Esophagus squamous epithelium (tissue), 5 donors: ENCODE measurements around the gene PDE3A. TPM values are rescaled to one million over a fixed set of nuclear protein-coding genes. Genes with fewer than 3 reads are reported as not detected.

ENCODE experiments used
- DNase-seq: peaks from one replicate; lab custom pipeline; 2025; lab: John Stamatoyannopoulos, UW
- H3K27ac ChIP-seq, 4 donors: fragments of 200-600 bp; sonication (generic); one replicate each; pipeline ENCODE4 v1.5.1; 2016 to 2019; ENCODE audit warnings: mild to moderate bottlenecking in 1 of 4
- H3K27me3 ChIP-seq, 4 donors: fragments of 200-600 bp; sonication (generic); 1 replicate in 3 of 4; 2 replicates in 1 of 4; pipeline versions ENCODE4 v1.5.1 to v1.6.0; 2017 to 2021; ENCODE audit warnings: antibody characterized with exemption in 1 of 4
- H3K36me3 ChIP-seq, 3 donors: fragments of 200-600 bp; sonication (generic); one replicate each; pipeline ENCODE4 v1.5.1; 2016 to 2019
- H3K4me1 ChIP-seq, 3 donors: fragments of 200-600 bp; sonication (generic); one replicate each; pipeline ENCODE4 v1.5.1; 2017 to 2019
- H3K4me3 ChIP-seq, 4 donors: fragments of 200-600 bp; sonication (generic); 1 replicate in 3 of 4; 2 replicates in 1 of 4; pipeline ENCODE4 v1.5.1; 2016 to 2019; ENCODE audit warnings: mild to moderate bottlenecking in 2 of 4, moderate library complexity in 1 of 4
- H3K9me3 ChIP-seq, 3 donors: fragments of 200-600 bp; sonication (generic); one replicate each; pipeline ENCODE4 v1.5.1; 2016 to 2019
- POLR2A ChIP-seq, 4 donors: fragments of 450-650 bp; IDR thresholded peaks; one replicate each; pipeline ENCODE4 v1.6.1; 2017; ENCODE audit warnings: antibody characterized with exemption in 4 of 4, mild to moderate bottlenecking in 4 of 4, moderate library complexity in 3 of 4
- WGBS, 2 donors: methylation state at CpG; one replicate each; pipeline ENCODE4 v1.1.5; 2018; 5-methylcytosine and 5-hydroxymethylcytosine counted together
- intact Hi-C: fragments of 100-400 bp; cut with DNase I; formaldehyde crosslinking; loops from one replicate; pipeline ENCODE4 v1.15.0; 2022
- total RNA-seq, 4 donors: library from RNA; depleted of rRNA; stranded (reverse); fragments of >200 nt; gene quantifications; one replicate each; pipeline ENCODE4 v1.1.0, GENCODE V29; 2016
- TF ChIP-seq, protein P1 (sequence below), 6 experiments: fragments of 450-650 bp in 4 of 6; fragments of 200-600 bp in 2 of 6; sonication (generic) in 2 of 6; IDR thresholded peaks; one replicate each; pipeline ENCODE4 v1.5.1; 2016 to 2019; ENCODE audit warnings: antibody characterized with exemption in 6 of 6, mild to moderate bottlenecking in 4 of 6, moderate library complexity in 4 of 6
- donor health status: DM: yes; HTN: yes; CAD: no.

Gene PDE3A
- total RNA-seq, 4 donors from 2014 or later = 0.30 to 5.5 (median 3.1) TPM

DNA sequence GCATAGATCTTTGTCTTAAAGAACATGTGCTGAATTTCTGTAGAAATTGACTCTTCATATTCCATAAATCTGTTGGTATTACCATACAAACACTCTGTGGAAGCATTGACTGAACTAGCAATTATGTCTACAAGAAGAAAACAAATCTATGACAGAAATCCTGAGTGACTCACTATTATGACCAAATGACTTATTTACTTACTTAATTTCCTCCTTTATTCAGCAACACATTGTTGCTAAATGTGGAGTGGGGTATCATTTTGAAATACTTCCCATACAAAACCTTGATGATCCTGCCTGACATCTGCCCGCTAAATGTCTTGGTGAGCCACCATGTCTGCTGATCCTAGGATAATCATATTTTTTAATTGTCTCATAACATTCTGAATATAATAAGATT lies 227.7 kb downstream of the PDE3A start:
- H3K4me3 ChIP-seq = no peak overlapping the region
- intact Hi-C loops = no loop called here
- TF ChIP-seq, protein P1, sequence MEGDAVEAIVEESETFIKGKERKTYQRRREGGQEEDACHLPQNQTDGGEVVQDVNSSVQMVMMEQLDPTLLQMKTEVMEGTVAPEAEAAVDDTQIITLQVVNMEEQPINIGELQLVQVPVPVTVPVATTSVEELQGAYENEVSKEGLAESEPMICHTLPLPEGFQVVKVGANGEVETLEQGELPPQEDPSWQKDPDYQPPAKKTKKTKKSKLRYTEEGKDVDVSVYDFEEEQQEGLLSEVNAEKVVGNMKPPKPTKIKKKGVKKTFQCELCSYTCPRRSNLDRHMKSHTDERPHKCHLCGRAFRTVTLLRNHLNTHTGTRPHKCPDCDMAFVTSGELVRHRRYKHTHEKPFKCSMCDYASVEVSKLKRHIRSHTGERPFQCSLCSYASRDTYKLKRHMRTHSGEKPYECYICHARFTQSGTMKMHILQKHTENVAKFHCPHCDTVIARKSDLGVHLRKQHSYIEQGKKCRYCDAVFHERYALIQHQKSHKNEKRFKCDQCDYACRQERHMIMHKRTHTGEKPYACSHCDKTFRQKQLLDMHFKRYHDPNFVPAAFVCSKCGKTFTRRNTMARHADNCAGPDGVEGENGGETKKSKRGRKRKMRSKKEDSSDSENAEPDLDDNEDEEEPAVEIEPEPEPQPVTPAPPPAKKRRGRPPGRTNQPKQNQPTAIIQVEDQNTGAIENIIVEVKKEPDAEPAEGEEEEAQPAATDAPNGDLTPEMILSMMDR (IDR thresholded peaks at IDR 0.05) = no peak
- TF ChIP-seq POLR2A (IDR thresholded peaks at IDR 0.05) = no peak
- H3K27ac ChIP-seq = no peak overlapping the region
- no peaks in the 10 kb centered on the region for H3K27me3 ChIP-seq
- H3K9me3 ChIP-seq = no peaks in the 10 kb centered on the region
- WGBS, 2 donors = 57 to 58% methylated on average over 1 of the region's 1 CpG
- H3K36me3 ChIP-seq = no peaks in the 10 kb centered on the region
- no peaks in the 10 kb centered on the region for H3K4me1 ChIP-seq
- no peak for DNase-seq

DNA sequence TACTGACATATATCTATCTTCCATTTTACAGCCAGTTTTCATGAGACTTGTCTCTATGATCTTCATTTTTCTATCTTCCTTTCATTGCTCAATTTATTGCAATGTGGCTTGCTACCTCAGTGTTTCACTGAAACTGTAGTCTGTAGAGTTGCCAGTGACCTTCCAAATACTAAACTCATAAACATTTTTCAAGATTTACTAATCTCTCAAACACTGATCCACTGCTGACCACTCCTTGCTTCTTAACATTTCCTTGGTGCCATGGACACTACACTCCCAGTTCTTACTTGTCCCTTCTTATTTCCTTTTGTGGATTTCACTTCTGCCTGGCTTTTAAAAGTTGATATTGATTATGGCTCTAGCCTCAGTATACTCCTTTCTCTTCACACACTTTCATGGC lies 231.4 kb downstream of the PDE3A start:
- TF ChIP-seq, protein P1 (IDR thresholded peaks at IDR 0.05) = no peak
- TF ChIP-seq POLR2A (IDR thresholded peaks at IDR 0.05) = no peak
- no peaks in the 10 kb centered on the region for H3K4me1 ChIP-seq
- H3K4me3 ChIP-seq = no peak overlapping the region
- no peaks in the 10 kb centered on the region for H3K27me3 ChIP-seq
- no peak for DNase-seq
- intact Hi-C loops = no loop called here
- no peak overlapping the region for H3K27ac ChIP-seq
- no peaks in the 10 kb centered on the region for H3K36me3 ChIP-seq
- no peaks in the 10 kb centered on the region for H3K9me3 ChIP-seq

DNA sequence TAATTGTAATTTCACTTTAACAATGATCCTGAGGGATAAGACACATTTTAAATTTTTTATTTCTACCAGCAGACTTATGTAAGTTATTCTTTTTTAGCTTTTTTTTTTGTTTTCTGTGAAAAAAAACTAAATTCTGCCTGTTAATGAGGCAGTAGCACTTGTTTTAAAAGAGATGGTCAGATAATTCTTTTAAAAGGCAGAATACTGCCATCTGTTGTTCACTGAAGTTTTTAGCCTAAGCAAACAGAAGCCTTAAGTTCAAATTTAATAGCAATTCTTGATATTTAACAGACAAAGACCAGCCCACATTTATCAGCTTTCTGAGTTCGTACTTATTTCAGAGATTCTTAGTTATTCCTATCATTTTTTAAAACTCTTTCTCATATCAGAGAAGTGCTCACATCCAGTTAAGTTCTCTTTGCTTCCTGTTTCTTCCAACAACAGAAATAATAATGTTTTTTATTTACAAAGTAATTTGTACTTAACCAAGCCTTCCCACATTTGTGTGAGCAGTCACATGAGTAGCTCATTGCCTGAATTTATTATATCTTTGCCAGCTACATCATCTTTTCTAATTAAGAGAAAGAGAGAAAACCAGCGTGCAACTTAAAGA lies 233.4 kb downstream of the PDE3A start:
- H3K4me1 ChIP-seq = no peaks in the 10 kb centered on the region
- H3K27ac ChIP-seq = peak overlapping the region in 3 of 4 donors; percentile 46 to 66 (median 59)
- no peaks in the 10 kb centered on the region for H3K36me3 ChIP-seq
- no peak overlapping the region for H3K4me3 ChIP-seq
- H3K27me3 ChIP-seq = no peaks in the 10 kb centered on the region
- no peaks in the 10 kb centered on the region for H3K9me3 ChIP-seq
- 41 to 42% methylated on average over 2 of the region's 2 CpGs for WGBS, 2 donors
- TF ChIP-seq, protein P1 (IDR thresholded peaks at IDR 0.05) = peak in 5 of 6 experiments; percentile 21 to 38 (median 24)
- TF ChIP-seq POLR2A (IDR thresholded peaks at IDR 0.05) = no peak
- intact Hi-C loops = no loop called here
- no peak for DNase-seq

DNA sequence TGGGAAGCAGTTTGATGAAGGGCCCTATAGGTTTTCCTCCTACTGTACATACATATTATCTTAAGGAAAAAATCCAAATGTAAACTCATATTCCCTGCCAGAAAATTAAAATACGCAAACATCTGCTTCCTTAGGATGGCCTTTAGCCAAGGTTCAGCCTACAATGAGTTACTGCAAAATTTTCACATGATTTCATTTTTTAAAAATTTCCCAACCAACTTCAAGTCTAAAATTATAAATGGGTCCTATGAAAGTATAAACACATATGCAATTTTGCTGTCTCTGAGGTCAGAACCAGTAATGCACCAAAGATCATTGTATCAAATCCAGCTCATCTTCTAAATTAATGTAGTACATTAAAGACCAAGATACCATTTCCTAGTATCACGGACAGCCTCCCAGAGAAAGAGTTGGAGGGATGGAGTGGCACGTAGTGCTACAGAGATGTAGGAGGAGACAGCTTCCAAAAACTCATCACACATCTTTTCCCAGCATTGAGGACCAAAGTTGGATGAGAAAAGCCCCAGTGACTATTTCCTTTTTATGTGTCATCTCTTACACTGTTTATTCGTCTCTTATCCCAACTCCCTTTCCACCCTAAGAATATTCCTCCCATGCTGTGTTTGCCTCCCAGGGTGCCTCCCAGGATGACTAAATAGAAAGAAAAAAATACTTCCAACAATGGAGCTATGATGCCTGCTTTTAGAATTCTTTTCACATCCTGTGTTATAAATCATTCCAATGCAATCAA lies 234.5 kb downstream of the PDE3A start:
- intact Hi-C loops = no loop called here

More for the DNA sequence above, 234.5 kb downstream of the PDE3A start:
- no peak for DNase-seq
- Histone ChIP-seq H3K4me1 (no peaks in the 10 kb centered on the region), H3K27ac (peak overlapping the region in 3 of 4 donors; percentile 46 to 66 (median 59)), H3K27me3 (no peaks in the 10 kb centered on the region), H3K4me3 (no peak overlapping the region), H3K36me3 (no peaks in the 10 kb centered on the region), H3K9me3 (no peaks in the 10 kb centered on the region)
- 39 to 41% methylated on average over 4 of the region's 4 CpGs for WGBS, 2 donors
- TF ChIP-seq, protein P1 (IDR thresholded peaks at IDR 0.05) = no peak
- TF ChIP-seq POLR2A (IDR thresholded peaks at IDR 0.05) = no peak
